ENCODE measurements around the gene CIPC.

CIPC gene

GRCh38 chr14:77069551-77069950 lies 28.5 kb upstream of the CIPC start:
- no peak for DNase-seq (ENCODE audit: low spot score)

GRCh38 chr14:77071938-77072388 lies 26.1 kb upstream of the CIPC start:
- no peak for DNase-seq (ENCODE audit: low spot score)

- no peak for DNase-seq (ENCODE audit: low spot score)
Measured at GRCh38 chr14:77074969-77075368, 23.1 kb upstream of the CIPC start.

- peak; percentile 34 for DNase-seq (ENCODE audit: low spot score)
Measured at GRCh38 chr14:77076113-77076631, 21.9 kb upstream of the CIPC start.

GRCh38 chr14:77077040-77077439 lies 21.0 kb upstream of the CIPC start:
- no peak for DNase-seq (ENCODE audit: low spot score)

- no peak for DNase-seq (ENCODE audit: low spot score)
Measured at GRCh38 chr14:77082356-77082755, 15.7 kb upstream of the CIPC start.

GRCh38 chr14:77083082-77083481 lies 15.0 kb upstream of the CIPC start:
- DNase-seq (ENCODE audit: low spot score), result no peak

- DNase-seq (ENCODE audit: low spot score), result no peak
Measured at GRCh38 chr14:77084985-77085384, 13.1 kb upstream of the CIPC start.

GRCh38 chr14:77085538-77085937 lies 12.5 kb upstream of the CIPC start:
- no peak for DNase-seq (ENCODE audit: low spot score)

- DNase-seq (ENCODE audit: low spot score), result no peak
Measured at GRCh38 chr14:77086017-77086727, 11.9 kb upstream of the CIPC start.

GRCh38 chr14:77086951-77087350 lies 11.1 kb upstream of the CIPC start:
- no peak for DNase-seq (ENCODE audit: low spot score)

GRCh38 chr14:77087631-77088030 lies 10.4 kb upstream of the CIPC start:
- no peak for DNase-seq (ENCODE audit: low spot score)

- DNase-seq (ENCODE audit: low spot score), result no peak
Measured at GRCh38 chr14:77088219-77088618, 9.8 kb upstream of the CIPC start.

- DNase-seq (ENCODE audit: low spot score), result no peak
Measured at GRCh38 chr14:77088645-77089044, 9.4 kb upstream of the CIPC start.

- DNase-seq (ENCODE audit: low spot score), result no peak
Measured at GRCh38 chr14:77091518-77091917, 6.5 kb upstream of the CIPC start.

- no peak for DNase-seq (ENCODE audit: low spot score)
Measured at GRCh38 chr14:77092676-77093075, 5.4 kb upstream of the CIPC start.

- peak; percentile 77 for DNase-seq (ENCODE audit: low spot score)
Measured at GRCh38 chr14:77094672-77095284, 3.3 kb upstream of the CIPC start.

- no peak for DNase-seq (ENCODE audit: low spot score)
Measured at GRCh38 chr14:77097006-77097699, 905 bp upstream of the CIPC start.

- DNase-seq (ENCODE audit: low spot score), result no peak
Measured at GRCh38 chr14:77098529-77099353, 683 bp downstream of the CIPC start.

GRCh38 chr14:77099425-77100167 lies 1.5 kb downstream of the CIPC start:
- DNase-seq (ENCODE audit: low spot score), result no peak

- DNase-seq (ENCODE audit: low spot score), result no peak
Measured at GRCh38 chr14:77100961-77101360, 2.9 kb downstream of the CIPC start.

Data from SK-N-DZ (cell line).